GM18505 (cell line): ENCODE data around the gene PIGX.
"Not testable (repeated sequence)": the region's sequence is repeated elsewhere in the genome, so short reads cannot be mapped to it uniquely, and the experiment has no call there.

Experiments used
- ATAC-seq: cut with Tn5 transposase; IDR thresholded peaks from one replicate; pipeline ENCODE4 v1.9.1; 2021; ENCODE audit not compliant: unreplicated experiment
- POLR2A ChIP-seq: IDR thresholded peaks from 4 replicates; pipeline ENCODE4 v1.6.1; 2011; ENCODE audit warnings: borderline replicate concordance; ENCODE audit not compliant: insufficient read depth, insufficient read length; ENCODE audit errors: extremely low read depth

The PIGX gene

DNA sequence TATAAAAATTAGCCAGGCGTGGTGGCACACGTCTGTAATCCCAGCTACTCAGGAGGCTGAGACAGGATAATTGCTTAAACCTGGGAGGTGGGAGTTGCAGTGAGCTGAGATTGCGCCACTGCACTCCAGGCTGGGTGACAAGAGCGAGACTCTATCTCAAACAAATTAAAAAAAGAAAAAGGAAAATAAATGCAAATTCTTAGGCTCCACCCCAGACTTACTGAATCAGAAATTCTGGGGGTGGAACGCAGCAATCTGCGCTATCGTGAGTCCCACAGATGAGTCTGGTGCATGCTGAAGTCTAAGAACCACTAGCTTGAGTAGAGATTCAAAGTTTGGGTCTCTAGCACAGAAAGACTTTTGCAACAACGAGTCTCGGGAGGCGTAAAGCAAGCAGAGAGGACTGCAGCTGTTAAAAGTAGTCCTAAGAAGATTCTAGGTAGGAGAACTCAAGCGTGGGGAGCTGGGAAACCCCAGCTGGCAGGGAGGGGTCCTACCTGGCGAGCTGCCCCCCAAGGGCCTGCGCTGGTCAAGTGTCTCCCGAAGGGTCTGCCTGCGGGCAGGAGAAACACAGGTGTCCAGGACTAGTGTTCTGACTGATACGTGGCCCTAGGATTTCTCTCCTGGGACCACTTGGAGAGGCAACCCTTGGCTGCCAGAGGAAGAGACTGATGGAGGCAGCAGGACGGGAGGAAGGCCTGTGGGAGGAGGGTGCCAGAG, 22.1 kb upstream of the PIGX start:
- ATAC-seq: no peak
- no peak for TF ChIP-seq POLR2A

DNA sequence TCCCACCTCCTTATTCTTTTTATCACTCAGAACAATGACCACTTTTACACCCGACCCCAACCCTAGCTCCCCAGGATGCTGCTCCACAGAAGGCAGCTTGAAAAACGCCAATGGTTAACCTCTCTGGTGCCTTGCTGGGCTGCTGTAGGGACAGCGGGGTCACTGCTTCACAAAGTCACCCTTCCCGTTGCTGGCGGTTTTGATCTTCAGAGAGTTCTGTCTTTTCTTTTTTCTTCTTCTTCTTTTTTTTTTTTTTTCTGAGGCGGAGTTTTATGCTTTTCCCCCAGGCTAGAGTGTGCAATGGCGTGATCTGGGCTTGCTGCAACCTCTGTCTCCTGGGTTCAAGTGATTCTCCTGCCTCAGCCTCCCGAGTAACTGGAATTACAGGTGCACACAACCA, 20.8 kb upstream of the PIGX start:
- no peak for ATAC-seq
- no peak for TF ChIP-seq POLR2A

DNA sequence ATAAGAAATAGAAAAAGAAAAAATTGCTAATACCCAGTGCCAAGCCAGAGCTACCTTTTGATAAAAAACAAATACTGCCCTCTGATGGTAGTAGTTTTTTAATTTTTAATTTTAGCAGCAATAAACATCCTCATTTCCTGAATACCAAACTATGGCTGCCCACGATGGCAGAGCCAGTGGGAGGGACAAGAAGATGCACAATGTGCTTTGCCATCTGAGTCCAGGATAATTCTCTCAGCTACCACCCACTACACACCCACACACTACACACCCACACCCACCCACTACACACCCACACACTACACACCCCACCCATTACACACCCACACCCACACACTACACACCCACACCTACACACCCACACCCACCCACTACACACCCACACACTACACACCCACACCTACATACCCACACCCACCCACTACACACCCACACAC, 18.0 kb upstream of the PIGX start:
- no peak for ATAC-seq
- no peak for TF ChIP-seq POLR2A

DNA sequence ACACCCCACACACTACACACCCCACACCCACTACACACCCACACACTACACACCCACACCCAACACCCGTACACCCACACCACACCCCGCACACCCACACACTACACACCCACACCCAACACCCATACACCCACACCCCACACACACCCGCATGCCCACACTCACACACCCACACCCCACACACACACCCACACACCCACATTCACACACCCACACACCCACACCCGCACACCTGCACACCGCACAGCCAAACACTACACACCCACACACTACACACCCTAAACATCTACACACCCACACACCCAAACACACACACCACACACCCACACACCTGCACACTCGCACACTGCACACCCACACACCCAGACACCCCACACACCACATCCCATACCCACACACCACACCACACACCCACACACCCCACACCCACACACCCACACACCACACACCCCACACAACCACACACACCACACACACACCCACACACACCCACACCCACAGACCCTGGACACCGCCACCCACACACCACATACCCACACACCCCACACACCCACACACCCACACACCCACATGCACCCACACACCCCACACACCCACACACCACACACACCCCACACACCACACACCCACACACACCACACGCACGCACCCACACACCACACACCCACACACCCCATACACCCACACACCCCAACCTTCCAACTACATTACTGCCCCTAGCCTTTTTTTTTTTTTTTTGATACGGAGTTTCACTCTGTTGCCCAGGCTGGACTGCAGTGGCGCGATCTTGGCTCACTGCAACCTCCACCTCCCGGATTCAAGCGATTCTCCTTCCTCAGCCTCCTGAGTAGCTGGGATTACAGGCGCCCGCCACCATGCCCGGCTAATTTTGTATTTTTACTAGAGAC, 17.0 kb upstream of the PIGX start:
- no peak for ATAC-seq

DNA sequence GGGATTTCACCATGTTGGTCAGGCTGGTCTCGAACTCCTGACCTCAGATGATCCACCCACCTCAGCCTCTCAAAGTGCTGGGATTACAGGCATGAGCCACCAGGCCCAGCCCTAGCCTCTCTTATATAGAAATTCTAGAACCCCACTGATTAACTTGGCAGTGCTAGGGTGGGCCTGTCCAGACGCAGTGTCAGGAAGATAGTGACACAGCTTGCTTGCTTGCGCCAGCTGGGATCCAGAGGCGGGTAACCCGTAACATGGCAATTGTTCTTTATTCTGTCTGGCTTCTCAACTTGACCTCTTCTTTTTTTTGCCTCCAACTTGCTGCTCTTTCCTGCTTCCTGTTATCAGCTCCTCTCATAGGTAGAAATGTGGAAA, 16.3 kb upstream of the PIGX start:
- no peak for ATAC-seq
- no peak for TF ChIP-seq POLR2A

More for the DNA sequence above, 17.0 kb upstream of the PIGX start:
- TF ChIP-seq POLR2A: no peak

DNA sequence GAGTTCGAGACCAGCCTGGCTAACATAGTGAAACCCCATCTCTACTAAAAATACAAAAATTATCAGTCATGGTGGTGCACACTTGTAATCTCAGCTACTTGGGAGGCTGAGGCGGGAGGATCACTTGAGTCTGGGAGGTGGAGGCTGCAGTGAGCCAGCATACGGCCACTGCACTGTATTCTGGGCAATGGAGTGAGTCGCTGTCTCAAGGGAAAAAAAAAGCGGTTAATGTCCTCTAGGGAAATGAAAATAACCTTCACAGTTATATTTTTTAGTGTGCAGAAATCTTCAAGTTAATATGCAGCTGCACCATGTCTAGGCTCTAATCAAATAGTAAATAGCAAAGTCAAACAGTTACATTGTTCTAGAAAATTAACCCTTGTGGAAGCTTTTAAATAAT, 14.9 kb upstream of the PIGX start:
- no peak for ATAC-seq
- TF ChIP-seq POLR2A: no peak

DNA sequence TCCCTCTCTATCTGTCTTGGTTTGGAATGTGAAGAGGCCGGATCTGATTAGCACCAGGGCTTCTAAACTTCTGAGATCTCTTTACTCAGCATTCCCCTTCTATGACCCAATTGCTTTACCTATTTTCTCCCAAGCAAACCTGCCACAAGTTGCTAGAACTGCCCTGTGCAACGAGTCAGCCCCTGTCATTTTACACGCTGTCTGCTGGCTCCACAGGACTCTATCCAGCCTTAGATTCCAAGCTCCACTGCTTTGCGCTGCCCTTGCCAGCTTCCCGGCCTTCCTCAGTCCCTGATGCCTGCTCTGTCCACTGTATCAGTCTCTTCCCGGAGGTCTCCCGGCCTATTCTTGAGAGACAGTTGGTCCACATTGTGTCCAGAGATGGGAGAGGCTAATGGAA, 12.4 kb upstream of the PIGX start:
- TF ChIP-seq POLR2A: no peak
- ATAC-seq: no peak

DNA sequence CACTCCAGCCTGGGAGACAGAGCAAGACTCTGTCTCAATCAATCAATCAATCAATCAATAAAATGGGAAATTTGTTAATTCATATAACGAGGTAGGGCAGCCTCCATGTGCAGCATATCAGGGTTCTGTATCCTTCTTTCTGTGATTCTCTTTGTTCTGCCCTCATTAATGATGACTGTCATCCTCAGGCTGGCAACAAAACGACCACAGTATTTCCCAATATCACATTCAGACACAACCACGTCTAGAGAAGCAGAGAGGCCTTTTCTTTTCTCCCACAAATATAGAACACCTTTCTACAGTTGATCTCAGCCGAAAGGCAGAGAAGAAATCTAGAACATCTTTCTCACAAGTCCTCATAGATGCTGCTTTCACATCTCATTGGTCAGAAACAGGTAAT, 11.4 kb upstream of the PIGX start:
- ATAC-seq: no peak
- no peak for TF ChIP-seq POLR2A

DNA sequence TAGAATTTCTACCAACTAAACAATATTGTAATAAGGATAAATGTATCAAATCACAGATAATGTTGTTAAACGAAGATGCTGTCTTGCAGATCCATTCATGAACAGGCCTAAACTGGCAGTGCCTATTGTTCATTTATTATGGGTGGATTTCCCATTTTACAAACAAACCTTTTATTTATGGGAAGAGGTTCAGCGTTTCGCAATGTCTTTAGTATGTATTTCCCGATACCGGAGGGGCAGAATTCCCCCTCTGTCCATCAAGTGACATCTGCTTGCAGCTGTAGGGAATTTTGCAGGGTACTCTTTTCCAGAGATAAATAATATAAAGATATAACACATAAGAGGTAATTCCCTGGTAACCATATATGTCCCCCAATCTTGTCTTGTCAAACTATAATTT, 5.8 kb upstream of the PIGX start:
- TF ChIP-seq POLR2A: no peak

DNA sequence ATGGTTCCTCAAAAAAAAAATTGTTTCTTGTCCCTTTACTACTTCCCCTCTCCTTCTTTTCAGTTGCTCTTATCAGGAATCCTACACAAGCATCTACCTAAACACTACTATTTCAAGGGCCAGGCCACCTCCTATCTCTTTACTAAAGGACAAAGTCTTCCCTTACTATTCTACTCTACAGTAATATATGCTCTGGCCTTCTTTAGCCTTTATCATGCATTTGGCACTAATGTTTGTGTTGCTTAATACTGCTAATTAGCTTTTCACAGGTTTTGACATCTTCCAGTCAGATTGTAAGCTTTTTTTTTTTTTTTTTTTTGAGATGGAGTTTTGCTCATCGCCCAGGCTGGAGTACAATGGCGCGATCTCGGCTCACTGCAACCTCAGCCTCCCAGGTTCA, 5.4 kb upstream of the PIGX start:
- no peak for TF ChIP-seq POLR2A
- no peak for ATAC-seq

More for the DNA sequence above, 5.8 kb upstream of the PIGX start:
- ATAC-seq: no peak

DNA sequence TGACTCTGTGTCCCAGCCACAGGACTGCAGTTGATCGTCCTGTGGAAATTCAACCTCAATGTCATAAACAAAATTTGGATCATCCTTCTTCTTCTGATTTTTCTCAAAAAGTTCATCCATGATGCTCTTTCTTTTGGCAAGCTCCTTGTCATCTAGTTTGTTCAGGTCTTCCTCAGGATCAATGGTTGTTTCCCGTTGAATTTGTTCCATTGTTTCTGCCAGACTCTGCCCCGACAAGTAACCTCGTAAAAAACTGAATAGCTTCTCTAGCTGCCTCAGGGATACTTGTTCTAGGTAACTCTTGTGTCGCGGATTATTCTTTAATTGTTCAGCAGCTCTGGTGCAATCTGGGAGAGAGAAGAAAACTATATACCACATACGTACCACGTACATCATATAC, 4.6 kb upstream of the PIGX start:
- no peak for TF ChIP-seq POLR2A
- ATAC-seq: no peak

DNA sequence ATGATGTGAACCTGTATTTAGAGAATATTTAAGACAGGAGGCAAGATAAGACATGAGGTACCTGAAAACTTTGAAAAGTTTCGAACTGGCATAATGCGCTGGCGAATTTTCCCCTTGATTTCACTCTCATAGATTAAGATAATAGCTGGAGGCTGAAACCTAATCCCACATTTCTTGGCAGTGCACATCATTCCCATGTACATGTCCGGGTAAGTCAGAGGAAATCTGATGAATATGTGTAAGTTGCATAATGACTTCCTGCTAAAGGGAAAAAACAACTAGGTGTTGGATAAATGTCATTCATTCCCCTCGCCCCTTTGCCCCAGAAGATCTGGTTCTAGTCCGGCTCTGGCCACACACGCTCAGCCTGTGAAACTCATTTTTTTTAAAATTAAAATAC, 3.7 kb upstream of the PIGX start:
- ATAC-seq: no peak
- no peak for TF ChIP-seq POLR2A

DNA sequence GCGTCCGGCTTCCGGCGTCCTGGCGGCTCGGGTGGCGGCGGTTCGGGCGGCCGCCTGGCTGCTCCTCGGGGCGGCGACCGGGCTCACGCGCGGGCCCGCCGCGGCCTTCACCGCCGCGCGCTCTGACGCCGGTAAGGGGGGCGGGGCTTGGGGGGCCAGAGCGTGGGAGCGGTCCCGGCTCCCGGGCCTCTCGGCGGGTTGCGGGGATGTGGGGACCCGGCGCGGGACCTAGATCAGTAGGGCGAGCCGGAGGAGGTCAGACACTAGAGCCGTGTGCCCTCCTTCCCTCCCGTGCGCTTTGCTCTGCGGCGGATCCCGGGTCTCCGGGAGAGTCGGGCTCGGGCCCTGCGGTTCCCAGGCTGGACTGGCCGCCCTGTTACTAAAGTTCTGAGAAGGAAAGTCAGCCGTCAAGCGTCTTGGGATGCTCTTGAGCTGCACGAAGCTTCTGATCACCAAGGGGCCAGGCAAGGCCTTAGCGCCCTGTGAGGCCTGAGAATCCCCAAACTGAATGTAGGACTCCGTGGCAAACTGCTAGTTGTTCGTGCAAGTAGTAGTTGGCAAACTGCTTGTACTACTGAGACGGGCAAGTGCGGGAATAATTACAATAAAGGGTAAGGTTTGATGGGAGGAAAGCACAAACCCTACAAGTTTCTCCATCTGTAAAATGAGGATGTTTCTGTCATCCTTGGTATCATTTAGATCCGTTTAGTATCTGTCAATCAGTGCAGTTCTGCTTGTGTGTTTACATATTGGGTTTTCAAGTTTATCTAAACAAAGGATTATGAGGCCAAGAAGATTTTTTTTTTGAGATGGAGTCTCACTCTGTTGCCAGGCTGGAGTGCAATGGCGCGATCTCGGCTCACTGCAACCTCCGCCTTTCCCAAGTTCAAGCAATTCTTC, 587 bp downstream of the PIGX start:
- TF ChIP-seq POLR2A: no peak
- ATAC-seq: peak; percentile 61

DNA sequence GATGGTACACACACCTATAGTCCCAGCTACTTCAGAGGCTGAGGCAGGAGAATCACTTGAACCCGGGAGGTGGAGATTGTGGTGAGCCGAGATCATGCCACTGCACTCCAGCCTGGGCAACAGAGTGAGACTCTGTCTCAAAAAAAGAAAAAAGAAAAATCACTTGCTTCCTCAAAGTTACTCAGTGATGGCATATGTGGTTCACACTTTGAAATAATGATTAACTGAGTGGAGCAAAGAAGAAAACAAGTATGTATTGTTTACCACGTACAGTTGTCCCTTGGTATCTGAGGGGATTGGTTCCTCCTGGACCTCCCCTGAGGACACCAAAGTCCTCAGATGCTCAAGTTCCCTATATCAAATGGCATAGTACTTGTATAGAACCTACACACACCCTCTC, 5.0 kb downstream of the PIGX start:
- not testable (repeated sequence) for ATAC-seq
